Measurements from ENCODE around the gene SZT2. TPM values are rescaled to one million over a fixed set of nuclear protein-coding genes. Genes with fewer than 3 reads are reported as not detected.
A peak's percentile ranks its signal among the peaks of the same experiment; 100 is the strongest.
"Not testable (repeated sequence)": the region's sequence is repeated elsewhere in the genome, so short reads cannot be mapped to it uniquely, and the experiment has no call there.

The SZT2 gene
- total and polyA plus RNA-seq, 7 experiments from 2014 or later: 4.4 to 153 (median 114) TPM

- no peaks in the 10 kb centered on the region for H3K27me3 Mint-ChIP-seq
- Histone ChIP-seq H3K4me1 (ENCODE audit: control insufficient read depth in 2 of 2, insufficient read depth in 2 of 2, low read length in 2 of 2) (no peaks in the 10 kb centered on the region), H3K27ac (ENCODE audit: low read depth, low read length) (no peak overlapping the region), H3K9me3 (ENCODE audit: control insufficient read depth in 2 of 3, low read length in 3 of 3) (no peaks in the 10 kb centered on the region), H3K27me3 (ENCODE audit: control insufficient read depth in 2 of 2, insufficient read depth in 2 of 2, low read length in 2 of 2) (no peaks in the 10 kb centered on the region), H3K4me3 (ENCODE audit: low read length) (no peak overlapping the region), H3K36me3 (ENCODE audit: control insufficient read depth in 2 of 3, insufficient read depth in 3 of 3, low read length in 3 of 3) (peaks cover 5 to 55% (median 16%) of the 10 kb centered on the region in 3 experiments)
- H3K27ac Mint-ChIP-seq: no peak overlapping the region
- ChIA-PET CTCF (no interaction called here), POLR2A (no interaction called here)
- H3K4me1 Mint-ChIP-seq: peaks cover 2 to 21% (median 16%) of the 10 kb centered on the region in 7 donors
- ATAC-seq: no peak
- no peaks in the 10 kb centered on the region for H3K9me3 Mint-ChIP-seq
- no peak for DNase-seq
- H3K4me3 Mint-ChIP-seq: no peak overlapping the region
- intact Hi-C loops (cut with micrococcal nuclease): no loop called here
- H3K36me3 Mint-ChIP-seq: peaks cover 12 to 56% (median 35%) of the 10 kb centered on the region in 5 donors
Measured at GRCh38 chr1:43404353-43404752, 14.7 kb downstream of the SZT2 start.

GRCh38 chr1:43405219-43405875 is 15.6 kb downstream of the SZT2 start:
- no peaks in the 10 kb centered on the region for H3K4me1 ChIP-seq (ENCODE audit: control insufficient read depth in 2 of 2, insufficient read depth in 2 of 2, low read length in 2 of 2)
- CTCF ChIA-PET: no interaction called here

GRCh38 chr1:43405876-43406234 is 16.2 kb downstream of the SZT2 start:
- Histone ChIP-seq H3K4me1 (ENCODE audit: control insufficient read depth in 2 of 2, insufficient read depth in 2 of 2, low read length in 2 of 2) (no peaks in the 10 kb centered on the region), H3K27ac (ENCODE audit: low read depth, low read length) (no peak overlapping the region), H3K36me3 (ENCODE audit: control insufficient read depth in 2 of 3, insufficient read depth in 3 of 3, low read length in 3 of 3) (peaks cover 5 to 56% (median 16%) of the 10 kb centered on the region in 3 experiments), H3K4me3 (ENCODE audit: low read length) (no peak overlapping the region), H3K9me3 (ENCODE audit: control insufficient read depth in 2 of 3, low read length in 3 of 3) (no peaks in the 10 kb centered on the region), H3K27me3 (ENCODE audit: control insufficient read depth in 2 of 2, insufficient read depth in 2 of 2, low read length in 2 of 2) (no peaks in the 10 kb centered on the region)
- ATAC-seq (no peak), DNase-seq (no peak)
- peak overlapping the region in 1 of 9 donors; percentile 15 for H3K27ac Mint-ChIP-seq
- H3K4me3 Mint-ChIP-seq: no peak overlapping the region
- H3K27me3 Mint-ChIP-seq: no peaks in the 10 kb centered on the region
- ChIA-PET CTCF (no interaction called here), POLR2A (no interaction called here)
- peaks cover 14 to 64% (median 36%) of the 10 kb centered on the region in 5 donors for H3K36me3 Mint-ChIP-seq
- H3K4me1 Mint-ChIP-seq: peaks cover 2 to 21% (median 12%) of the 10 kb centered on the region in 7 donors
- intact Hi-C loops (cut with micrococcal nuclease): no loop called here
- H3K9me3 Mint-ChIP-seq: no peaks in the 10 kb centered on the region

More at GRCh38 chr1:43405219-43405875, 15.6 kb downstream of the SZT2 start:
- intact Hi-C loops (cut with micrococcal nuclease): no loop called here
- H3K9me3 Mint-ChIP-seq: no peaks in the 10 kb centered on the region
- H3K27me3 Mint-ChIP-seq: no peaks in the 10 kb centered on the region
- Histone ChIP-seq H3K27me3 (ENCODE audit: control insufficient read depth in 2 of 2, insufficient read depth in 2 of 2, low read length in 2 of 2) (no peaks in the 10 kb centered on the region), H3K4me3 (ENCODE audit: low read length) (no peak overlapping the region), H3K9me3 (ENCODE audit: control insufficient read depth in 2 of 3, low read length in 3 of 3) (no peaks in the 10 kb centered on the region), H3K36me3 (ENCODE audit: control insufficient read depth in 2 of 3, insufficient read depth in 3 of 3, low read length in 3 of 3) (peaks cover 5 to 56% (median 16%) of the 10 kb centered on the region in 3 experiments), H3K27ac (ENCODE audit: low read depth, low read length) (no peak overlapping the region)
- H3K4me3 Mint-ChIP-seq: no peak overlapping the region
- DNase-seq: no peak
- H3K36me3 Mint-ChIP-seq: peaks cover 14 to 64% (median 36%) of the 10 kb centered on the region in 5 donors
- POLR2A ChIA-PET: no interaction called here
- H3K27ac Mint-ChIP-seq: no peak overlapping the region
- peaks cover 2 to 21% (median 13%) of the 10 kb centered on the region in 7 donors for H3K4me1 Mint-ChIP-seq
- ATAC-seq: no peak

- no peak overlapping the region for H3K4me3 Mint-ChIP-seq
- Histone ChIP-seq H3K36me3 (ENCODE audit: control insufficient read depth in 2 of 3, insufficient read depth in 3 of 3, low read length in 3 of 3) (peaks cover 3 to 35% (median 11%) of the 10 kb centered on the region in 3 experiments), H3K9me3 (ENCODE audit: control insufficient read depth in 2 of 3, low read length in 3 of 3) (no peaks in the 10 kb centered on the region), H3K4me3 (ENCODE audit: low read length) (no peak overlapping the region), H3K4me1 (ENCODE audit: control insufficient read depth in 2 of 2, insufficient read depth in 2 of 2, low read length in 2 of 2) (no peaks in the 10 kb centered on the region), H3K27me3 (ENCODE audit: control insufficient read depth in 2 of 2, insufficient read depth in 2 of 2, low read length in 2 of 2) (no peaks in the 10 kb centered on the region), H3K27ac (ENCODE audit: low read depth, low read length) (no peak overlapping the region)
- no peaks in the 10 kb centered on the region for H3K9me3 Mint-ChIP-seq
- peaks cover 20 to 44% (median 24%) of the 10 kb centered on the region in 5 donors for H3K36me3 Mint-ChIP-seq
- no peaks in the 10 kb centered on the region for H3K27me3 Mint-ChIP-seq
- no peak for DNase-seq
- intact Hi-C loops (cut with micrococcal nuclease): no loop called here
- ChIA-PET POLR2A (interaction anchor here (0.9 kb wide), 1 partner anchor 15 kb away, joined by 3 read pairs; no protein-coding TSS in a partner anchor), CTCF (interaction anchor here (0.5 to 1.2 kb wide), 2 partner anchors 184 to 248 kb away, joined by 3 to 5 read pairs; no protein-coding TSS in a partner anchor)
- ATAC-seq: no peak
- H3K4me1 Mint-ChIP-seq: peaks cover 0 to 10% (median 3%) of the 10 kb centered on the region in 7 donors
- H3K27ac Mint-ChIP-seq: no peak overlapping the region
Measured at GRCh38 chr1:43410571-43410970, 20.9 kb downstream of the SZT2 start.

- ATAC-seq; H3K9me3 Mint-ChIP-seq; H3K4me3 ChIP-seq (ENCODE audit: low read length); H3K9me3 ChIP-seq (ENCODE audit: control insufficient read depth in 2 of 3, low read length in 3 of 3); DNase-seq; H3K27me3 ChIP-seq (ENCODE audit: control insufficient read depth in 2 of 2, insufficient read depth in 2 of 2, low read length in 2 of 2); H3K27ac ChIP-seq (ENCODE audit: low read depth, low read length); POLR2A ChIA-PET; H3K4me1 ChIP-seq (ENCODE audit: control insufficient read depth in 2 of 2, insufficient read depth in 2 of 2, low read length in 2 of 2); H3K4me3 Mint-ChIP-seq; intact Hi-C loops (cut with micrococcal nuclease); H3K27me3 Mint-ChIP-seq: not testable (repeated sequence)
- H3K36me3 ChIP-seq (ENCODE audit: control insufficient read depth in 2 of 3, insufficient read depth in 3 of 3, low read length in 3 of 3): peaks cover 0 to 45% (median 14%) of the 10 kb centered on the region in 3 experiments
- H3K27ac Mint-ChIP-seq: peak overlapping the region in 2 of 9 donors; percentile 36 to 65
- peaks cover 11 to 27% (median 19%) of the 10 kb centered on the region in 5 donors for H3K36me3 Mint-ChIP-seq
- H3K4me1 Mint-ChIP-seq: peaks cover 0 to 10% (median 3%) of the 10 kb centered on the region in 7 donors
- CTCF ChIA-PET: interaction anchor here (1.2 to 4.1 kb wide), 4 partner anchors 182 to 189 kb away, joined by 7 to 60 read pairs (median 15); no protein-coding TSS in a partner anchor
Measured at GRCh38 chr1:43413426-43413825, 23.7 kb downstream of the SZT2 start.

GRCh38 chr1:43414634-43415223 is 25.0 kb downstream of the SZT2 start:
- Histone ChIP-seq H3K9me3 (ENCODE audit: control insufficient read depth in 2 of 3, low read length in 3 of 3) (no peaks in the 10 kb centered on the region), H3K27ac (ENCODE audit: low read depth, low read length) (no peak overlapping the region), H3K4me3 (ENCODE audit: low read length) (no peak overlapping the region), H3K36me3 (ENCODE audit: control insufficient read depth in 2 of 3, insufficient read depth in 3 of 3, low read length in 3 of 3) (peaks cover 0 to 49% (median 20%) of the 10 kb centered on the region in 3 experiments), H3K27me3 (ENCODE audit: control insufficient read depth in 2 of 2, insufficient read depth in 2 of 2, low read length in 2 of 2) (no peaks in the 10 kb centered on the region), H3K4me1 (ENCODE audit: control insufficient read depth in 2 of 2, insufficient read depth in 2 of 2, low read length in 2 of 2) (no peaks in the 10 kb centered on the region)
- Mint-ChIP-seq H3K9me3 (no peaks in the 10 kb centered on the region), H3K27me3 (no peaks in the 10 kb centered on the region), H3K36me3 (peaks cover 5 to 15% (median 14%) of the 10 kb centered on the region in 5 donors), H3K4me3 (no peak overlapping the region), H3K27ac (peak overlapping the region in 5 of 9 donors; percentile 6 to 38 (median 24)), H3K4me1 (peaks cover 0 to 10% (median 3%) of the 10 kb centered on the region in 7 donors)
- ChIA-PET POLR2A (interaction anchor here (2.1 kb wide), 1 partner anchor 188 kb away, joined by 10 read pairs; no protein-coding TSS in a partner anchor), CTCF (interaction anchor here (0.6 to 4.1 kb wide), 11 partner anchors 26 to 1148 kb away, joined by 3 to 60 read pairs (median 6); partner anchors contain the start of genes MED8 and SZT2)
- intact Hi-C loops (cut with micrococcal nuclease): loop anchor here (1.0 kb wide), 2 partner anchors 176 to 187 kb away; no protein-coding TSS in a partner anchor
- ATAC-seq (peak; percentile 95), DNase-seq (peak; percentile 31 to 80 (median 71))
